ENCODE measurements around the gene SYTL1.

DNA sequence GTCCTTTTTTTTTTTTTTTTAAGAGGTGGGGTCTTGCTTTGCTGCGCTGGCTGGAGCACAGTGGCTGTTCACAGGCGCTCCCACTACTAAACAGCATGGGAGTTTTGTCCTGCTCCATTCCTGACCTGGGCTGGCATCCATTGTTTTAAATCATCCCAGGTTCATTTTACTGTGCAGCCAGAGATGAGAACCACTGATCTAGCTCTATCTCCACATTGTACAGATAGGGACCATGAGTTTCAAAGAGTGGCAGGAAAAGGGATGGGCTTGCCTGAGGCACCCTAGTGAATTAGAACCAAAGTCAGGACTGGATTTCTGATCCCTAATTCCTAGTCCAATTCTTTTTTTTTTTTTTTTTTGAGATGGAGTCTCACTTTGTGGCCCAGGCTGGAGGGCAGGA, 27.1 kb upstream of the SYTL1 start:
- TF ChIP-seq, protein P1, sequence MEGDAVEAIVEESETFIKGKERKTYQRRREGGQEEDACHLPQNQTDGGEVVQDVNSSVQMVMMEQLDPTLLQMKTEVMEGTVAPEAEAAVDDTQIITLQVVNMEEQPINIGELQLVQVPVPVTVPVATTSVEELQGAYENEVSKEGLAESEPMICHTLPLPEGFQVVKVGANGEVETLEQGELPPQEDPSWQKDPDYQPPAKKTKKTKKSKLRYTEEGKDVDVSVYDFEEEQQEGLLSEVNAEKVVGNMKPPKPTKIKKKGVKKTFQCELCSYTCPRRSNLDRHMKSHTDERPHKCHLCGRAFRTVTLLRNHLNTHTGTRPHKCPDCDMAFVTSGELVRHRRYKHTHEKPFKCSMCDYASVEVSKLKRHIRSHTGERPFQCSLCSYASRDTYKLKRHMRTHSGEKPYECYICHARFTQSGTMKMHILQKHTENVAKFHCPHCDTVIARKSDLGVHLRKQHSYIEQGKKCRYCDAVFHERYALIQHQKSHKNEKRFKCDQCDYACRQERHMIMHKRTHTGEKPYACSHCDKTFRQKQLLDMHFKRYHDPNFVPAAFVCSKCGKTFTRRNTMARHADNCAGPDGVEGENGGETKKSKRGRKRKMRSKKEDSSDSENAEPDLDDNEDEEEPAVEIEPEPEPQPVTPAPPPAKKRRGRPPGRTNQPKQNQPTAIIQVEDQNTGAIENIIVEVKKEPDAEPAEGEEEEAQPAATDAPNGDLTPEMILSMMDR (conservative IDR thresholded peaks at IDR 0.05; ENCODE audit: low read length), result no peak
- no peak for TF ChIP-seq EZH2phosphoT487 (IDR thresholded peaks at IDR 0.05; ENCODE audit: borderline replicate concordance, low read depth, low read length)

All from OCI-LY7 (cell line).